ENCODE data around the gene SH2D7.

SH2D7 gene

DNA sequence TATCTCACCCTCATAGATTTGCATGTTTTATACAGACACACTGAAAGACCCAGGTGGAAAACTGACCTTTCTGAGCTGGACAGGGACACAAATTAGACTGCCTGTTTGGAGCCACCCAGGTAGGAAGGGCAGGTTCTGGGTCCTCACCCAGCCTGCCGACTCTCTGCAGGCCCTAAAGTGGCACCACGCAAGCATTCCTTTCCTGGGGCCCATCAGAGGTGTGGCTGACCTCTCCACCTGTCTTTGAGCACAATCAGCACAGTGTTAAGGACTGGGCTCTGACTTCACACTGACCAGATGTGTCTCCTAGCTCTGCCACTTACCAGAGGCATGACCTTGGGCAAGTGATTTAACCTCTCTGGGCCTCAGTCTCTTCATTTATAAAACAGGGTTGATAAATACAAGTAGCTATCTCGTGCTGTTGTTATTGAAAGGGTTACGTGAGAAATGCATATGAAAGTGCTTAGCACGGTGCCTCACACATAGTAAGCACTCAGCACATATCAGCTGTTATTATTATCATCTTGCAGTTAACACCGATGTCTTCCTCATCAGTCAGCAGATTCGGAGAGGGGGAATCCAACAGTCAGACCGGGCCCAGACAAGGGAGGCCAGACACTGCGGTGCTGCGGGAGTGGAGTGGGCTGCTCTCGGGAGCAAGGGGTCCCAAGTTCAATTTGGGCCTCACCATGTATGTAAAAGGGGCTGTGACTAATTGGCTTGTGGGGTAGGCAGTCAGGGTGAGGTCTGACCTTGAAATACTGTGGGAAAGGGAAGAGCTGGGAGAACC is 12.9 kb upstream of the SH2D7 start:
- DNase-seq (ENCODE audit: low spot score) = no peak

DNA sequence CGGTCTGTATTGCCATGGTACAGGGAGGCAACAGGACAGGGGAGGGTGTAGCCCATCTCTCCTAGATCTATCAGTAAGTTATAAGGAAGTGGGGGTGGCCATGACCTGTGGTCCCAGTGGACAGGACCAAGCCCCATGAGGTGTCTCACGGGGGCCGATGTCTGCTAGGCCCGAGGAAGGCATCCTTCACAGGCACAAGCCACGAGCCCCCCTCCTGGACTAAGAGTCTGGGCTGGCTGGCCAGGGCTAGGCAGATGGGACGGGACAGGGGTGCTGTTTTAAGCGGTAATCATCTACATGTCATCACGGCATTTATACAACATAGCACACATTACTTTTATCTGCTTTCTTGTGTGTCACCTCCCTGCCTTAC is 12.3 kb upstream of the SH2D7 start:
- DNase-seq (ENCODE audit: low spot score) = no peak

DNA sequence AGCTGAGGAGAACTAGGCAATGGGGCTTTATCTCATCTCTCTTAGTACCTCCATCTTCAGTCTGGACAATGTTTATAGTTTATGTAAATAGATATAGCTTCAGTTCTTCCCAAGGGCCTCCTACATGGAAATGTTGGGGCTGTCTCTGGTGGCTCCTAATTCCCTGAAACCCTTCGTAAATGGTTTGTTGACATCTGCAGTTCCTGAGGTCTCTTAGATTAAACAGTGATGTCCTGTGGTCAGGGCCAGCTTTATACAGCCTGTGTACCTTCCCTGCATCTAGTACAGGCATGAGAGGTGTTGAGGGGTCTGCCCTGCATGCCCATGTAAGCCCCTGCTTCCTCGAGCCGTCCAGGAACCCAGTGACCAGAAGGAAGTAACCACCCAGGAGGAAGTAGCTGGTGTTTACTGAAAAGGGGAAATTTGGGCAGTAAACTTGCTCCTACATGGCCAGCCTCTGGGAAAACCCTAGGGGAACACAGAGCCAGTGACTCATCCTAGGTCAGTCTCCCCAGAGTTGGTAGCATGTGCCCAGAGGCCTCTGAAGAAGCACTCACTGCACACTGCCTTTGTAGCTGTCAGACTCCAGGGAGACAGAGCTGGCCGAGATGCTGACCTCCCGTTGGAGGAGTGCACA is 10.1 kb upstream of the SH2D7 start:
- no peak for DNase-seq (ENCODE audit: low spot score)

DNA sequence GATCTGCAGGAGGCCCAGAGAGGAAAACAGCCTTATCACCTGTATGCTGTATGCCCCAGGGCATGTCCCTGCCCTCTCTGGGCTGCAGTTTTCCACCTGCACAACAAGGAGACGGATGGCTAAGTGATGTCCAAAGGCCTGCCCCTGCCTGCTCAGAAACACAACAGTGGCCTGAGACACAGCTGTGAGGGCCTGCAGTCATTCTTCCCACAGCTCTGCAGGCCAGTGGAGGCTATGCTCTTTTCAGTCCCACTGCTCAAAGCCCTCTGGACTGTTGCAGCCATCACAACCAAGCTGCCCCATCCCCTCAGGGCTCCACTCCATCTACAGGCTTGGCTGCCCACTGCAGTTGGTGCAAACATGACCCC is 9.6 kb upstream of the SH2D7 start:
- no peak for DNase-seq (ENCODE audit: low spot score)

DNA sequence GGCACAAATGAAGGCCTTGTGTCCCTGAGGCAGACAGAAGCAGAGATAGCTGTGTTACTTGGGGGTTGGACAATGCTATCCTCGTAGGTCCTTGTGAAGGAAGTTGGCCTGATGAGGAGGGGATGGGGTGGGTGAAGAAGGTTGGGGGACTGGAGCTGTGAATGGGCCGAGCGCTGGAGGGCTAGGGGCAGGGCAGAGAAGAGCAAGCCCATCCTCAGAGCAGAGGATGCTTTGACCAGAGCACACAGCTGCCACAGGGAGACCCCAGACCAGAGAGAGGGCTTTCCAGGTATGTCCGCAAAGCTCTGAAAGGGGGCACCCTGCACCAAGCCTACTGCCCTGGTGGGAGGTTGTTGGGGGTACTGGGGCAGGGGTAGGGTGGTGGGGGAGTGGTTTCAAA is 9.2 kb upstream of the SH2D7 start:
- no peak for DNase-seq (ENCODE audit: low spot score)

DNA sequence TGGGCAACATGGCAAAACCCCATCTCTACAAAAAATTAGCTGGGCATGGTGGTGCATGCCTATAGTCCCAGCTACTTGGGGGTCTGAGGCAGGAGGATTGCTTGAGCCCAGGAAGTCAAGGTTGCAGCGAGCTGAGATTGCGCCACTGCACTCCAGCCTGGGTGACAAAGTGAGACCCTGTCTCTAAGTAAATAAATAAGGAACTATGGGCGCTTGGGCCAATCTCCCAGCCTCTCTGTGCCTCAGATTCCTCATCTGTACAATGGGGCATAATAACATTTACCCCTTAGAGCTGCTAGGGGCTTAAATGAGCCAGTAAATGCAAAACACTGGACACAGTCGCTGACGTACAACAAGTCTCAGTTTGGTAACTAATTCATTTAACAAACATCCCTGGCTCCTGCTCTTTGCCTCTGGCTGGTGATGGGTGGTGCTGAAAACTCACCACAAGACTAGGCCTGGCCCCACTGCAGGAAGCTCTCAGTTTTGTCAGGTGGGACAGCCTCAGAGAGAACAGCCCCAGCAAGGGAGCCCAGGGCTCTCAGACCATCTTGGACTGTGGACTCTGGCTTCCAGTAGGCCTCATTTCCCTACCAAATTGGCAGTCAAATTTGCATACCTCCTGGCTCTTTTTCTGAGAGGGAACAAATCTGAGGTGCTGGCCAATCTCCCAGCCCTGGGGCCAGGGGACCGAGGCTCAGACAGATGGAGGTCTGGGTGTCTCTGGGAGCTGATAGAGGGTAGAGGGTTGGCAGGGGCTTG is 8.5 kb upstream of the SH2D7 start:
- no peak for DNase-seq (ENCODE audit: low spot score)

DNA sequence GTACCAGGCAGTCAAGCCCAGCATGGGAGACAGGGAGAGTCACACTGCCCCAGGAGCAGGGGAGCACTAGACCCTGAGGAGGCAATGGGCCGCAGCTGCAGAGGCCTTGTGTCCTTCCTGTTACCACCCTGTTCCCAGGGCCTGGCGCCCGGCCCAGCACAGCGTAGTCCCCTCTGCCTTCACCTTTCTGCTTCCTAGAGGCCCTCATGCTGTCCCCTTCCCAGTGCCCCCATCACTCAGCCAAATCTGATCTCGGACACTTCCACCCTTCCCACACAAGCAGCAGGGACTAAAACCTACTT is 8.0 kb upstream of the SH2D7 start:
- no peak for DNase-seq (ENCODE audit: low spot score)

DNA sequence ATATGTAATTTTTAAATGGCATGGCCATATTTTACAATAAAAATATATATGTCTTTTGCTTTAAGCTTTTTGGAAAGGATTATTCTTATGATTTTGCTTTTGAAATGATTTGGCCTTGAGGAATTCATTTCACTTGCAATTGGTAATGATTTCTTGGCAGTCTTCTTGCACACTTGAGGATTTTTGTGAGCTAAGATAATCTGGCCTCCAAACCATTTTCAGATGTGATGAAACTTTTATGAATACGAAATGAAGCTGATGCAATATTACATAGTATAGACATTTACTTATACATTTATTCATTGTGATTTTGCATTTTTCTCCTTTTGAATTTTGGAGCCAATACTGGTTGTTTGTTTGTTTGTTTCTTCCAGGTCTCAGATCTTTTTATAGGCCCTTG is 6.4 kb upstream of the SH2D7 start:
- DNase-seq (ENCODE audit: low spot score) = no peak

DNA sequence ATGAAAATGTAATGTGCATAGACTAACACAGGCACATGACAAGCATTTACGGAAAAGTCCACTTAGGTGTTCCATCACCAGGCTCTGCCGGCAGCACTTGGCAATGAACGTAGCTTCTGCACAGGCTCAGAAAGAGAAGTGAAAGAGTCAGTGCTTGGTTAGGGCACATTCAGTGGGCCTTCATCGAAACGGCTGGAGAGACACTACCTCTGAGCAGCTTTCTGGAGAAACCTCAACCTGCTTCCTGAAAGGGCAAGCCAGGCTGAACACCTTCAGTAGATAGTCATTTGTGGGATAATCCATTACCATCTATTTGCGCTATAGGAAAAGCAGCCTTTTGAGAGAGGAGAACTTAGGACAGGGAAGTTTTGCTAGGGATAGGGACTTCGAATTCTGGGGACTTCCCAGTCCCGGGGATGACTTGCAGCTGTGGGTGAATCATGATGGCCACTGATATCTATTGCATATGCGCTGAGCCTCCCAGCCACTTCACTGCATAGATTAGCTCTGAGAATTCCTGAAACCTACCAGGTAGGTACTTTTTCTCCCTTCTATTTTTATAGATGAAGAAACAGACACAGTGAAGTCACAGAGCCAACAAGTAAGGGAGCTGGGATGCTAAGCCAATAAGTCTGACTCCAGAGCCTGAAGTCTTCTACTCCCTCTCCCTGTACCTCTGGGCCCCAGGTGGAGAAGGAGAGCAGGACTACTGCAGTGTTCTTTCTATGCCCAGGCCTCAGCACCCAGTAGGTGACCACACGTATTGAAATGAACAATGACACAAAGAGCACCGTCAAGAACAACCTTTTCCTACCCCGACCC is 4.2 kb upstream of the SH2D7 start:
- DNase-seq (ENCODE audit: low spot score) = no peak

DNA sequence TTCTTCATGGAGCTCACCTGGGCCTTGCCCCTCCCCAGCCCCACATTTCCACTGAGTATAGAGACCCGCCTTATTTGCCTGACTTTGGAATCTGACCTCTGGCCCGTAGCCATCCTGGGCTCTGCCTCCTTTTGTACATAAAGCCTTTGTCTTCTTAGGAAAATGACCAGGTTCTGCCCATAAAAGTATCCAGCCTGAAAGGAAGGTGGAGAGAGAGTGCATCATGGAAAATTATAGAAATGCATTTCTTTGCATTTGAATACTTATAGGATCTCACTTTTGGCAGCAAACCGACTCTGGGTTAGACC is 3.6 kb upstream of the SH2D7 start:
- peak; percentile 16 for DNase-seq (ENCODE audit: low spot score)

DNA sequence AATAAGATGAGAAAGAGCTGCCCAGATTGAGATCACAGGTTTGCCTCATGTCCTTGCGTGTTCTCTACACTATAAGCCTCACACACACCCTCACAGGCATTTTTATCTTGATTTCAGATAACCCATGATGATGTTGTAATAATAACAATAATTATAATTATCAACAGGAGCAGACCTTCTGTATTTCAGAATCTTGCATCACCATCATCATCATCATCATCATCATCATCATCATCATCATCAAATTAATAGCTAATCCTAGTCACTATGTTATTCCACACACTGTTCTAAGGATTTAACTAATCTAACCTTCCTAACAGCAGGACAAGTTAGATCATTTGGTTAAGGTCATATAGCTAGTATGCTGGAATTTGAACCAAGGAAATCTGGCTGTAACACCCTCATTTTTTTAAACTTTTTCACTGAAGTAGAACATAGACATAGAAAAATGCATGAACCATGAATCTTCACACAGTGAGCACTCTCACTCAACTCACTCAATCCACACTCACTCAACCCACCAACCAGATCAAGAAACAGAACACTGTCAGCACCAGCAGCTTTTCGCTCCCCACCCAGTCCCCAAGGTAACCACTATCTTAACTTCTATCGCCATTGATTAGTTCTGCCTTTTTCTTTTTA is 1.8 kb upstream of the SH2D7 start:
- DNase-seq (ENCODE audit: low spot score) = no peak

DNA sequence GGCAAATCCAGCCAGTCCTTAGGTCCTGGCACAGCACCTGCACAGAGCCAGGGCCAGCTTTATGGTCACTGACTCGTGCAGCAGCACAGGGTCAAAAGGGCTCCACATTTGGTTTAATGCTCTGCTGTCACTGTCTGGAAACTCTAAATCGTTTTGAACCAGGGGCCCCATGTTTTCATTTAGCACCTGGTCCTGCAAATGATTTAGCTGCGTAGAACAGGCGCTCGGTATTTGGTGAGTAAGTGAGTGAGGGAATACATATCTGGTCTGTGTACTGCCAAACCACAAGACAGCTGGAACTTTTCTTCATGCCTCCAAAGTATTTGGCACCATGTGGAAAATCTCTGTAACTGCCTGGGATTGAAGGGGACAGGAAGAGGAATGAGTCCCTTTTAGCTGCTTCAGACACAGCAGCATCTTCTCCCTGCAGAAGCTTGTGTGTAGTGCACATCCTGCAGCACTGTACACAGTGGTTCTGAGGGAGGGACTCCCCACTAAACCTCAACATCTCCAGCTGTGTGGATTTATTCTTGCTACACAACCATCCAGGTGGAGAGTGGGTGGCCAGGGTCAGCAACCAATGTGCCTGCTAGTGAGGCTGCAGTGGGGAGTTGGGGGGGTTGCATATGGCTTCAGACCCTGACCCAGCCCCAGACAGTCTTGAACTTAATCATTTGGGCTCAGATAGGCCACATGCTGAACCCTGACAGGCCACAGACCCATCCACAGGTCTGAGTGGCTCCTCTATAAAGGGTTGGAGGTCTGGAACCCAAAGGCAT is 1.1 kb downstream of the SH2D7 start:
- no peak for DNase-seq (ENCODE audit: low spot score)

DNA sequence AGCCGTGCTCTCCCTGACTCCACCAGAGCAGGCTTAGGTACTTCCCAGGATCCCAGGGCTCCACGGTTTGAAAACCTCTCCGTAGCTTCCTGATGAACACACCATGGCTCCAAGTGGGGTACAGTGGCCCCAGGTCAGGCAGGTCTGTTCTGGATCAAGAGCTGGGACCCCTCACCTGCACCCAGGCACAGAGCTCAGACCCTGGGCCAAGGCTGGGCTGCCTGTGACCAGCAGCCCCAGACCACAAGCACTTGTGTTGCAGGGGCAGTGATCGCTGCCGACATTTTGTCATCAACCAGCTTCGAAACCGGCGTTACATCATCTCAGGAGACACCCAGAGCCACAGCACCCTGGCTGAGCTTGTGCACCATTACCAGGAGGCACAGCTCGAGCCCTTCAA is 5.3 kb downstream of the SH2D7 start:
- DNase-seq (ENCODE audit: low spot score) = no peak

DNA sequence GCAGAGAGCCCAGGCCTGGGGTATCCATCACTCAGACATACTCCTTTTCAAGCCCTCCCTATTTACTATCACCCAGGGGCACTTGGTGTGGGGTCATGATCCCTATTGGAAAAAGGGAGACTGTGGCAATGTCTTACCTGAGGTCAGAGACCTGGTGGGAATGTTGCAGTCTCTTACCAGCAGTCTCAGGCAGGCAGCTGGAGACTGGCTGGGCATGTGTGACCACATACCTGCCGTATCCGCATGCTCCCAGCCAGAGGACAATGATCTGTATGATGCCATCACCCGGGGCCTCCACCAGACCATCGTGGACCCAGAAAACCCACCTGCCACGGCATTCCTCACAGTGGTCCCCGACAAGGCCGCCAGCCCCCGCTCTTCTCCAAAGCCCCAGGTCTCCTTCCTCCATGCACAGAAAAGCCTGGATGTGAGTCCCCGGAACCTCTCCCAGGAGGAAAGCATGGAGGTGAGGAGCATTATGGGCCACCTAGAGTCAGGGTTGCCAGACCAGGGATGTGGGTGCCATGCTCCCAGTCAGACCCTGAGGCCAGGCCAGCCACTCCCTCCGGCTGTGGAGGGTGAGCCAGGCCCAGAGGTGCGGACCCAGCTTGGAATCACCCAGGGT is 5.9 kb downstream of the SH2D7 start:
- DNase-seq (ENCODE audit: low spot score) = no peak

DNA sequence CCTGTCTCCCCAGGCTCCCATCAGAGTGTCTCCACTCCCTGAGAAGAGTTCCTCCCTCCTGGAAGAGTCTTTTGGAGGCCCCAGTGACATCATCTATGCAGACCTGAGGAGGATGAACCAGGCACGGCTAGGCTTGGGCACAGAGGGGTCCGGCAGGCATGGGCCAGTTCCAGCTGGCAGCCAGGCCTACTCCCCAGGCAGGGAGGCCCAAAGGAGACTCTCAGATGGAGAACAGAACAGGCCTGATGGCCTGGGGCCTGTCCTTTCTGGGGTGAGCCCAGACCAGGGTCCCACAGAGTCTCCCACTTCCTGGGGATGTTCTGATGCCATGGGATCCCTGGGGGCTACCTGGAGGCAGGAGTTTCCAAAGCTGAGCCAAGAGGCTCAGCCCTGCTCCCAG is 8.5 kb downstream of the SH2D7 start:
- no peak for DNase-seq (ENCODE audit: low spot score)

DNA sequence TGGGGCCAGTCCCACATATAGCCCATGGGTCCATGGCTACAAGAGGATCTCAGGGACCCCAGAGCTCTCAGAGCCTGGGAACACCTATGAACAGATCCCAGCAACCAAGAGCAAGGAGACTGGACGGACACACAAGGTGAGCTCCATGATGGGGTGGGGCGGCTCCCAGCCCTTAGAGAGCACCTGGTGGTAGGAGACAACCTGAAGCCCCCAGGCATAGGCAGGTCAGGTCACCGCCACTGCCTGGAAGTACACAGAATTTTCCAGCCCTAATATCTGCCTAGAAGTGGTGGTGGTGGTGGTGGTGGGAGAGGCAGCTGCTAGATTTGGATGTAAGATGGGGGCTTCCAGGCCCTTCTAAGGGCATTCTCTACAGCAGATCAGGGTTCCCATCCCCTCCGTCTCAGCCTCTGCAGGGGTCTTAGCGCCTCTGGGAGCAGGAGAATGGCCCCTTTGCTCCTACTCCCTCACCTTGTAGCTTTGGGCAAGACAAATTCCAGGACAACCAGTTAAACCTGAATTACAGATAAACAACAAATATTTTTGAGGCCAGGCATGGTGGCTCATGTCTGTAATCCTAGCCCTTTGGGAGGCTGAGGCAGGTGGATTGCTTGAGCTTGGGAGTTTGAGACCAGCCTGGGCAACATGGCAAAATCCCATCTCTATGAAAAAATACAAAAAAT is 9.2 kb downstream of the SH2D7 start:
- no peak for DNase-seq (ENCODE audit: low spot score)

DNA sequence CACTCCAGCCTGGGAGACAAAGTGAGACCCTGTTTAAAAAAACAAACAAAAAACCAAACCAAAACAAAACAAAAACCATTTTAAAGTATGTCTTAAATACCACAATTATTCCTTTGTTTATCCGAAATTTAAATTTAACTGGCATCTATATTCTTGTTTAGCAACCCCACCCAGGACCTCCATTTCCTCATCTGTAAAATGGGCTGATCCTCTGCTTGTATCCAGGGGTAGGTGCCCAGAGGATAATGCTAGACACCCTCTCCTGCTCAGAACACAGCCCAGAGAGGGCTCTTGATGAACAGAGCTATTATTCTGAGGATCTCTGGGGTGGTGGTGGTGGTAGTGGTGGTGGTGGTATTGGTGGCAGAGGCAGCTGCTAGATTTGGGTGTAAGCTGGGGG is 9.8 kb downstream of the SH2D7 start:
- DNase-seq (ENCODE audit: low spot score) = no peak

DNA sequence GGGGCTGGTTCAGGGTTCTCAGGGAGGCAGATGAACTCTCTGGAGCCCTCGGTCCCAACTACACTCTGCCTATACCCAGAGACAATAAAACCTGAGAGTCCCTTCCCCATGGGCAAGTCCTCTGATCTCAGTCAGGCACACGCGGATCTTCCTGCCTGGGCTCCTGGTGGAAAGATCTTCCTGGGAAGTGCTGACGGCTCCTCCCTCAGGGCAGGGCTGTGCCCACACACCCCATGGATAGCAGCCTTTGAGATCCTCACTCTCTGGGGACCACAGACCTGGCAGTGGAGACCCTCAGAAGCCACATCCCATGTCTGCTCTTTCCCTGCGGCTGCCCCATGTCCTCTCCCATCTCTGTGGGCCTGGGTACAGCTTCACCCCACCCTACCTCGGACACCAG is 10.4 kb downstream of the SH2D7 start:
- no peak for DNase-seq (ENCODE audit: low spot score)

DNA sequence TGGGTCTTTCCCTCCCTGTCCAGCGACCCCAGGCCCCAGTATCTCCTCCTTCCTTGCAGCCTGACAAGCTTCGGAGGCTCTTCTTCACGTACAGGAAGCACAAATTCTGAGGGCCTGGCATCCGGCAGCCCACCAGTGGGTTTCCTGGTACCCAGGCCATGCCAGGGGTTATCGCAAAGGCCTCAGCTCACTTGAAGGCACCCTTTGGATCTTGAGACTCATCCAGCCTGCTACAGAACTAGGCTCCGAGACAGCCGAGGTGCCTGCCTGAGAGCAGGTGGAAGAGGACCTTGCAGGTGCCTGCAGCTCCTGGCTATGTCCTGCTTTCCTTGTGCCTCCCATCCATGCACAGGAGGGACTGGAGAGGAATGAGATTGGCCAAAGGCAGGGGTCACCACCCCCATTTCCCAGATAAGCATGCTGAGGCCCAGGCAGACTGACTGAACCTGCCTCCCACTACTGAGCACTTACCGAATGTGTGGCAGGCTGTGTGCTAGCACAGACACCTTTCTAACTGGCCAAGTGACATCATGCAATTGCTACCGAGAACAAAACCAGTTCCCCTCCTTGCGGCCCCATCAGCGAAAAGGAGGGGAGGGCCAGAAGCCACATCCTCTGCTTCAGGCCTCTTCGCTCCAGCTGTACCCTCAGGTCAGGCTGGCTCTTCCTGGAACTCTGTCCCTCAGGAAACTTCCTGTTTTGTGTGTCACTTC is 11.2 kb downstream of the SH2D7 start:
- DNase-seq (ENCODE audit: low spot score) = no peak

DNA sequence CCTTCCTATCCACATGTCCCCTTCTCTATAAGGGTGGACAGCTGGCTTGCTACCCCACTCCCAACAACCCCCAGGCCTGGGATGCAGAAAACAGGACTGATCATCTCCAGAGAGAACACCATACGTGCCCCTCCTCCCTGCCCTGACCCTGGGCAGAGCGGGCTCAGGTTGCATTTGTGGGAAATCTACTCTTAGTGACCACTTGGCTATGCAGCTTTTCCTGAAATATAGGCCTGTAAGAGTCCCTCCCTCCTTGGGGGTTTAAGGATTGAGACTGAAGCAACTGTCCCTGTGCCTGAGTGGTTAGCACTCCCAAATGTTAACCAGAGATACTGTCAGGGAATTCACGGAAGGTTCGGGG is 11.7 kb downstream of the SH2D7 start:
- DNase-seq (ENCODE audit: low spot score) = no peak
